AG10803 (cell line): ENCODE data around the gene PACRG.

Source experiments
- DNase-seq: peaks from one replicate; pipeline ENCODE4 v3.0.0; 2010; ENCODE audit warnings: low read depth
- H3K4me3 ChIP-seq: 2 replicates; pipeline ENCODE4 v1.5.1; 2011; ENCODE audit warnings: mild to moderate bottlenecking, low read length, control low read depth
- CTCF ChIP-seq: conservative IDR thresholded peaks from 2 replicates; pipeline ENCODE4 v1.5.1; 2011; ENCODE audit warnings: mild to moderate bottlenecking, low read length, control low read depth, inconsistent platforms

The PACRG gene

DNA sequence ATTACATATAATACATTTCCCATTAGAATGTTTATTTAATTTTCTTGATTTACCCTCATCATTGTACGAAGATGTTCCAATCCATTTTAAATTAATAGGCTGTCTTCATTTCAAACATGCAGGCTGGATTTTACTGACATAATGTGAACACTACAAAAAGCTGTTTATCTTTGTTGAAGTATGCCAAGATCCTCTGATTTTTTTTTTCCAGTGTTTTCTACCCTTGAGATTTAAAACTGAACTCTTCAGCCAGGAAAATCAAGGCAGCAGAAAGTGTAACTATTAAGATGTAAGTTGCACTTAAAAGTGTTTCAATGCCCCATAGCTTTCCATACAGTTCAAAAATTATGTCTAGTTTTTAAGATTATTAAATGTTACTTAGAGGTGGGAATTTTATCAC, 43.7 kb upstream of the PACRG start:
- H3K4me3 ChIP-seq, result no peak overlapping the region
- TF ChIP-seq CTCF, result no peak
- no peak for DNase-seq

DNA sequence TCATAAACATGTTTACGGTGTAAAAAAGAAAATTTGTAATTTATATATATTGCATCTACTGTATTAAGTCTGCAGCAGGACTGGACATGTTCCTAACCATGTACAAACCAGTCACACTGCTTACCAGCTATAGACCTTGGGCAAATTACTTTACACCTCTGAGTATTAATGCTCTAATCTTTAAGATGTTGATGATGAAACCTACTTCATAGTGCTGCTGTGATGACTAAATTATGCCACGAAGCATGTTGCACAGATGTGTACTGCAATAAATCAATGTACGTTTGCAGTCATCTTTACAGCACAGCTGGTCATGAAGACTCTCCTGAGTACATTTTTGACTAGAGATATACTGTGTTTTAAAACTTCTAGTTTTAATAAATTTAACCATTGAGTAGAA, 42.8 kb upstream of the PACRG start:
- H3K4me3 ChIP-seq, result no peak overlapping the region
- no peak for TF ChIP-seq CTCF
- no peak for DNase-seq

- no peak for TF ChIP-seq CTCF
- DNase-seq, result no peak
- no peak overlapping the region for H3K4me3 ChIP-seq
These were observed 42.2 kb upstream of the PACRG start for GRCh38 chr6:162685586-162685985.

DNA sequence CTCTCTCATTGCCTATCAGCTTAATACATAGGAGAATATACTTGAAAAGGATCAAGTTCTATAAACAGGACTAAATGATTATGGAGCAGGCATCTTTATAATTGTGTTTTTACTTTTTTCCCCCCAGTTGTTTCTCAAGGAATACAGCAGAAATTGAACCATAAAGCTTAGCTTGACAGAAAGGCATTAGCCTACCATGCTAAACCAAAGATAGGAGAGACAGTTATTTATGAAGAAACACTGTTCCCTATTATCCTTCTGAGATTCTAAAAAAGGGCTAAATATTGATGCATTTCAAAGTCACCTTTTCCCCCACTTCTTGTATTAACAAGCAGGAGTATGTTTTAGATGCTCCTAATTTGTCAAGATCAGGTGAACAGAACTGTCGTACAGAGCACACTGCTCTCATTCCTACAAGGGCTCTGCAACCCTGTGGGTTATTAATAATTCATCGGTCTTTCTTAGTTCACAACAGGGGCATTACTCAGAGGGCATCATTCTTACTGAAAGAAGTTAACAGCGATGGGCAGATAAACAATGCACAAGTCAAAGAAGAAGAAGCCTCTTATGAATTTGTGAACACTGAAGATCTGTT, 38.9 kb upstream of the PACRG start:
- no peak for TF ChIP-seq CTCF
- no peak overlapping the region for H3K4me3 ChIP-seq
- no peak for DNase-seq

GRCh38 chr6:162690158-162690557, 37.6 kb upstream of the PACRG start:
- DNase-seq, result no peak
- no peak for TF ChIP-seq CTCF
- H3K4me3 ChIP-seq, result no peak overlapping the region

DNA sequence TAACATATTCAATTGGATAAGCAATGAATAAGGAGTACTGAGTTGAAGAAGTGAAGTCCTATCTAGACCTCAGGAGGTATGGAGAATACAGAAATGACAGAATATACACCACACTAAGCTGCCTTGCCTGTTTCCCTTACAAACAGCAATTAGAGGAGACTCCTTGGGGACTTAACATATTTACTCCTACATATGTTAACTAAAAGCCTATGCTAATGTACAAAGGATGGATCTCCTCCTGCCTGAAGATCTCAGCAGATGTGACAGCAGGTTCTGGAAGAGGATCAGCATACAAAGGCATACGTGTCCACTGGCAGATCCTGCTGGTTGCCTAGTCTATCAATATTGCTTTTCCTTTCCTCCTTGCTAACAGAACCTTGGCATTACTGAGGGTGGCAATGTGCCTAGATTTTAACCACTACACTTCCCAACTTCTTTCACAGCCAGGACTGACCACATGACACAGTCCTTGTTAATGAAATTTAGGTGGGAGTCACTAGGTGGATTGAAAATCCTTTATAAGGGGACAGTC, 29.8 kb upstream of the PACRG start:
- H3K4me3 ChIP-seq, result no peak overlapping the region
- no peak for DNase-seq
- TF ChIP-seq CTCF, result no peak

DNA sequence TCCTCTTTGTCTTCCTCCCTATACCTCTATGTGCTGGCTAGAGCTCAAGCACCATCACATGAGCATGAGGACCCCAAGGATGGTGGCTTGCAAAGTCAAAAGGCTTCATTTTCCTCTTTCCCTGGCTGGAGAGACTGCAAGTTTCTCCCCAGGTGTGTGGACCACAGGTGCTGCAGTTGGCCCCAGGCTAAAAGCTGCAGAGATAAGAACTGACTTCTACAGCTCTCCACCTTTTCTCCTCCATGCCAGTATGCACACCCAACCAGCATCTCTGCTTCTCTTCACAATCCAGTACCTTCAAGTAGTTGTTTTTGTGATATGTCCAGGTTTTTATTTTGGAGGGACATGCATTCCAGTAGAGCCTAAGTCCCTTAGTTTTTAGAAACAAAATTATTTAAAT, 29.3 kb upstream of the PACRG start:
- H3K4me3 ChIP-seq, result no peak overlapping the region
- no peak for DNase-seq
- TF ChIP-seq CTCF, result no peak
